AG09309 (cell line): ENCODE results near the gene C7orf33.
A peak's percentile ranks its signal among the peaks of the same experiment; 100 is the strongest.
"Not testable (repeated sequence)": the region's sequence is repeated elsewhere in the genome, so short reads cannot be mapped to it uniquely, and the experiment has no call there.

Experiments
- DNase-seq: peaks from one replicate; pipeline ENCODE4 v3.0.0-alpha.2; 2010; ENCODE audit warnings: low read depth
- H3K4me3 ChIP-seq: 2 replicates; pipeline ENCODE4 v1.5.1; 2011; ENCODE audit warnings: mild to moderate bottlenecking, low read depth, low read length, moderate library complexity; ENCODE audit not compliant: control insufficient read depth
- TF ChIP-seq, protein P1 (sequence below): IDR thresholded peaks from 2 replicates; pipeline ENCODE4 v1.5.1; 2011; ENCODE audit warnings: mild to moderate bottlenecking, low read depth, low read length, inconsistent platforms; ENCODE audit not compliant: insufficient read depth, control insufficient read depth; ENCODE audit errors: missing control alignments

Gene C7orf33

DNA sequence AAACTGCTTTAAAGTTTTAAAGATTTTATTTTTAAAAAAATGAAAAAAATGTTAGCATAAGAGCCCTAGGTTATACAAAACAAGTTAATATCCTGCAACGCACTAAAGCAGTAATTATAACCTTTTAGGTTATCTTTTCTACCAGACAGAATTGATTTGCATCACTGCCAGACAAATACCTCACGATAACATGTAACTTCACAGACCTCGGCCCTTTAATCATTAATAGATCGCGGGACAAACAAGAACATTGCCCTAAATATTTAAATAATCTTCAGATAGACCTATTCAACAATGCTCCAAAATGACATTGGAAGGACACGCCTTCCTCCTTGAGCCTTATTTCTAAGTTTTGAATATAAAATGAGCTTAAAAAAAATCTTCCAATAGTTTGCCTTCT, 23.8 kb upstream of the C7orf33 start:
- no peak overlapping the region for H3K4me3 ChIP-seq
- TF ChIP-seq, protein P1, sequence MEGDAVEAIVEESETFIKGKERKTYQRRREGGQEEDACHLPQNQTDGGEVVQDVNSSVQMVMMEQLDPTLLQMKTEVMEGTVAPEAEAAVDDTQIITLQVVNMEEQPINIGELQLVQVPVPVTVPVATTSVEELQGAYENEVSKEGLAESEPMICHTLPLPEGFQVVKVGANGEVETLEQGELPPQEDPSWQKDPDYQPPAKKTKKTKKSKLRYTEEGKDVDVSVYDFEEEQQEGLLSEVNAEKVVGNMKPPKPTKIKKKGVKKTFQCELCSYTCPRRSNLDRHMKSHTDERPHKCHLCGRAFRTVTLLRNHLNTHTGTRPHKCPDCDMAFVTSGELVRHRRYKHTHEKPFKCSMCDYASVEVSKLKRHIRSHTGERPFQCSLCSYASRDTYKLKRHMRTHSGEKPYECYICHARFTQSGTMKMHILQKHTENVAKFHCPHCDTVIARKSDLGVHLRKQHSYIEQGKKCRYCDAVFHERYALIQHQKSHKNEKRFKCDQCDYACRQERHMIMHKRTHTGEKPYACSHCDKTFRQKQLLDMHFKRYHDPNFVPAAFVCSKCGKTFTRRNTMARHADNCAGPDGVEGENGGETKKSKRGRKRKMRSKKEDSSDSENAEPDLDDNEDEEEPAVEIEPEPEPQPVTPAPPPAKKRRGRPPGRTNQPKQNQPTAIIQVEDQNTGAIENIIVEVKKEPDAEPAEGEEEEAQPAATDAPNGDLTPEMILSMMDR, result no peak
- DNase-seq, result no peak

DNA sequence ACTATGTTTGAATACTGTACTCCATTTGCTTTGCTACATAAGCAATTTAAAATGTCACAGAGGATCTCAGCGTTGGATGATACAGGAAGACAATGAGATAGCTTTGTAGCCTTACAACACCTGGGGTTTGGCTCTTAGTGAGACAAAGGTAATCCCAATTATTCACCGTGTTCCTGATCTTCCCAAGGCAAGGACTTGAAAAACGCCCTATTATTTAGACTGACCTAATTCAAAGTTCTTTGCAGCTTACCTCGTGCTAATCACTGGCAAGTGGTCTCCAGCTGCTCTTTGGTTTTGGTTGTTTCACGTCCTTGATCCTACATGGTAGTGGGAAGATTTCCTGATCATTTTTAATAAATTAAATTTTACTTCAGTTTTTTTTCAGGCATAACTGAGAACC, 23.0 kb upstream of the C7orf33 start:
- DNase-seq, result no peak
- H3K4me3 ChIP-seq, result no peak overlapping the region
- TF ChIP-seq, protein P1, result no peak

DNA sequence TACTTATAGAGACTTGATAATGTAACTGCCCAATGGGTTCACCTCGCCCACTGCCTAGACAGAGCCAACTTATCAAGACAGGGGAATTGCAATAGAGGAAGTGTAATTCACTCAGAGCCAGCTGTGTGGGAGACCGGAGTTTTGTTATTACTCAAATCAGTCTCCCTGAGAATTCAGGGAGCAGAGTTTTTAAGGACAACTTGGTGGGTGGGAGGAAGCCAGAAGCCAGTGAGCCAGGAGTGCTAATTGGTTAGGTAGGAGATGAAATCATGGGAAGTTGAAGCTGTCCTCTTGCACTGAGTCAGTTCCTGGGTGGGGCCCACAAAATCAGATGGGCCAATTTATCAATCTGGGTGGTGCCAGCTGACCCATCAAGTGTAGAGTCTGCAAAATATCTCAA, 20.1 kb upstream of the C7orf33 start:
- TF ChIP-seq, protein P1, result no peak
- no peak for DNase-seq
- H3K4me3 ChIP-seq, result no peak overlapping the region

DNA sequence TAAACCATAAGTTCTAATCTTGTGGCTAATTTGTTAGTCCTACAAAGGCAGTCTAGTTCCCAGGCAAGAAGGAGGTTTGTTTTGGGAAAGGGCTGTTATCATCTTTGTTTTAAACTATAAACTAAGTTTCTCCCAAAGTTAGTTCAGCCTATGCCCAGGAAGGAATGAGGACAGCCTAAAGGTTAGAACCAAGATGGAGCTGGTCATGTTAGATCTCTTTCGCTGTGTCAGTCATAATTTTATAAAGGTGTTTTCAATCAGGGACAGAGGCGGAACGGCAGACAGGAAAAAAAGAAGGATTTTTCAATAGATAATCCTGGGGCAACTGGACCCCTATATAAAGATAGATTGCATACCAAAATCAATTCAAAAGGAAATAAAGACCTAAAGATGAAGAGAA, 19.6 kb upstream of the C7orf33 start:
- not testable (repeated sequence) for DNase-seq, H3K4me3 ChIP-seq

DNA sequence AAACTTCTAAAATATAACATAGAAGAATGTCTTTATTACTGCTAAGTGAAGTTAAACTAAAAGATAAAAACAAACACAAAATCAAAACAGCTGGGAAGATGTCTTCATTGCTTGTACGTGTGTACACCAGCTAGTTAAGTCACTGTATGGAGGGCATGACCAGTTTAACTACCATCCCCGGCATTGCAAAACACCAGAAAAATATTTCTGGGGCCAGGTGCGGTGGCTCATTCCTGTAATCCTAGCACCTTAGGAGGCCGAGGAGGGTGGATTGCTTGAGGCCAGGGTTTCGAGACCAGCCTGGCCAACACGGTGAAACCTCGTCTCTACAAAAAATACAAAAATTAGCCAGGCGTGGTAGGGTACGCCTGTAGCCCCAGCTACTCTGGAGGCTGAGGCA, 19.2 kb upstream of the C7orf33 start:
- H3K4me3 ChIP-seq, result no peak overlapping the region
- no peak for DNase-seq
- TF ChIP-seq, protein P1, result no peak

DNA sequence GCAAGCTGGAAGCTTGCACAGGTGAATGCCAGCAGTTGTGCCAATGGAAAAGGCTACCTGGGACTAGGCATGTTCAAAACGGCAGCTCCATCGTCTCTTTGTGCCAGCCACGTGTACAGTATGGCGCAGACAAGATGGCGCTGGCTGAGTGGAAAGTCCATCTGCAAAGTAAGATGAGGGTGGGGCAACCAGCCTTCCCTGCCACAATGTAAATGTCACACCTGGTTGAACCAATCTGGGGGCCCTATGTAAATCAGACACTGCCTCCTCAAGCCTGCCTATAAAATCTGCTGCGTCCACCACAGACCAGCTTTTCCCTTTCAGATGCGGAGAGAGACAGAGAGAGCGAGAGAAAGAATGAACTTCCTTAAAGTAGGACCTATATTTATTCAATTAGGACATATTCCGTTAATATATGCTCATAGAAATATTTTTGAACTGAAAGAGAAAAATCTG, 18.5 kb upstream of the C7orf33 start:
- no peak overlapping the region for H3K4me3 ChIP-seq
- DNase-seq, result no peak
- TF ChIP-seq, protein P1, result no peak

DNA sequence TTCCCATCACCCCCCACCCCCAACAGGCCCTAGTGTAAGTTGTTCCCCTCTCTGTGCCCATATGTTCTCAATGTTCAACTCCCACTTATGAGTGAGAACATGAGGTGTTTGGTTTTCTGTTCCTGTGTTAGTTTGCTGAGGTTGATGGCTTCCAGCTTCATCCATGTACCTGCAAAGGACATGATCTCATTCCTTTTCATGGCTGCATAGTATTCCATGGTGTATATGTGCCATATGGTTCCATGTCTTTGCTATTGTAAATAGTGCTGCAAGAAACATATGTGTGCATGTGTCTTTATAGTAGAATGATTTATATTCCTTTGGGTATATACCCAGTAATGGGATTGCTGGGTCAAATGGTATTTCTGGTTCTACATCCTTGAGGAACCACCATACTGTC, 17.0 kb upstream of the C7orf33 start:
- not testable (repeated sequence) for DNase-seq, H3K4me3 ChIP-seq

DNA sequence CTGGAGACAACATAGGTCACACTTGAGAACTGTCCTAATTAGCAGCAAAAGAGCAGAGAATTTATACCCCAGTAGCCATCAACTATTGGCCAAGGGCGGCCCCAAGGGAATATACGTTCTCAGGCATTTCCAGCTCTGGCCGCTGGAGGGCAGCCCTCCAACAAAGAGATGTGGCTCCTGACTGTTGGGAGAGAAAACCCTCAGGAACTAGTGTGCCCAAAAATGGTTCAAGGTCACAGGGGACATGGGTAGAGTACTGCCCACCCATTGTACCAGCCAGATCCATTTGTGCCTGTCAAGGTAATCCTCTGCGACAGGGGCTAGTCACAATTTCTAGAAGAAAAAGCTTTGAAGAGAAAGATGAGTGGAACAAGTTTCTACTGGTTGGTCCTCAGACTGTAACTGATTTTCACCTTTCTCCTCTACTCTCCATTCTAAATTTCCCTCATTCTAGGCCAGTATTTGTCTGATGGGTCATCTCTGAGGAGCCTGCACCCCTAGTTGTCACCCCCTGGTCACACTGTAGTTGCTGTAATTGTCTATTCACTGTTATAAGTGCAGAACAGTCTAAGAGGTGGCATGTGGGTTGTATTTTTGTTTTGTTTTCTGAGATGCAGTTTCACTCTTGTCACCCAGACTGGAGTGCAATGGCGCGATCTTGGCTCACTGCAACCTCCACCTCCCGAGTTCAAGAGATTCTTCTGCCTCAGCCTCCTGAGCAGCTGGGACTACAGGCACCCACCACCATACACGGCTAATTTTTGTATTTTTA, 14.7 kb upstream of the C7orf33 start:
- no peak overlapping the region for H3K4me3 ChIP-seq
- DNase-seq, result no peak
- TF ChIP-seq, protein P1, result peak; percentile 87
